Endodermal cell (in vitro differentiated cells): ENCODE measurements around the gene CDK10. TPM values are rescaled to one million over a fixed set of nuclear protein-coding genes. Genes with fewer than 3 reads are reported as not detected.

Experiments used
- DNase-seq: peaks from one replicate; pipeline ENCODE4 v3.0.0-alpha.2; 2017
- H3K27ac ChIP-seq: 2 replicates; pipeline ENCODE4 v1.5.1; 2013; ENCODE audit warnings: mild to moderate bottlenecking, low read depth, low read length, moderate library complexity
- H3K27me3 ChIP-seq: 2 replicates; pipeline ENCODE4 v1.6.1; 2013; ENCODE audit warnings: mild to moderate bottlenecking, low read length, moderate library complexity; ENCODE audit not compliant: insufficient read depth, control insufficient read depth, poor library complexity, severe bottlenecking
- H3K36me3 ChIP-seq: 2 replicates; pipeline ENCODE4 v1.7.0; 2013; ENCODE audit warnings: mild to moderate bottlenecking, low read length, moderate library complexity; ENCODE audit not compliant: control insufficient read depth, insufficient read depth
- H3K4me1 ChIP-seq: one replicate; pipeline ENCODE4 v1.7.0; 2013; ENCODE audit warnings: low read length; ENCODE audit not compliant: control insufficient read depth, insufficient read depth
- H3K4me3 ChIP-seq: 2 replicates; pipeline ENCODE4 v1.5.1; 2013; ENCODE audit warnings: mild to moderate bottlenecking, low read length, moderate library complexity
- H3K9ac ChIP-seq: 2 replicates; pipeline ENCODE4 v1.6.1; 2013; ENCODE audit warnings: mild to moderate bottlenecking, low read length, moderate library complexity; ENCODE audit not compliant: poor library complexity, severe bottlenecking; ENCODE audit errors: extremely low read depth
- H3K9me3 ChIP-seq: 2 replicates; pipeline ENCODE4 v1.6.1; 2013; ENCODE audit warnings: mild to moderate bottlenecking, low read length, moderate library complexity; ENCODE audit not compliant: control insufficient read depth
- H3K27ac Mint-ChIP-seq: 2 replicates; pipeline ENCODE4 v1.8.0; 2020; ENCODE audit warnings: mixed read lengths
- H3K27me3 Mint-ChIP-seq: 2 replicates; pipeline ENCODE4 v1.8.0; 2021; ENCODE audit warnings: mild to moderate bottlenecking, mixed read lengths; ENCODE audit not compliant: insufficient read depth
- H3K36me3 Mint-ChIP-seq: 2 replicates; pipeline ENCODE4 v1.8.0; 2020; ENCODE audit warnings: low read depth, mixed read lengths
- H3K4me1 Mint-ChIP-seq: 2 replicates; pipeline ENCODE4 v1.8.0; 2020; ENCODE audit warnings: mixed read lengths
- H3K4me3 Mint-ChIP-seq: 2 replicates; pipeline ENCODE4 v1.8.0; 2020; ENCODE audit warnings: mild to moderate bottlenecking, moderate library complexity, mixed read lengths
- H3K9me3 Mint-ChIP-seq: 2 replicates; pipeline ENCODE4 v1.8.0; 2020; ENCODE audit warnings: mild to moderate bottlenecking, mixed read lengths
- WGBS, 2 experiments: methylation state at CpG; one replicate each; pipeline versions ENCODE4 v1.1.5 to v1.1.7; 2013; ENCODE audit warnings: missing lambda C conversion rate in 2 of 2, mixed read lengths in 1 of 2; ENCODE audit not compliant: insufficient coverage in 1 of 2, insufficient read length in 1 of 2; 5-methylcytosine and 5-hydroxymethylcytosine counted together
- total RNA-seq, 2 donors: library from RNA; stranded (reverse); fragmentation: NEBNext Ultra II Directional in 1 of 2; extraction: Animal tissue kit (Norgen Biotek cat#: 25700) in 1 of 2; gene quantifications; 2 replicates in 1 of 2; 3 replicates in 1 of 2; pipeline ENCODE4 v1.2.1, GENCODE V29; 2021
- TF ChIP-seq, protein P1 (sequence below): fragments of 200-600 bp; sonication (generic); conservative IDR thresholded peaks from 2 replicates; pipeline ENCODE4 v1.5.0; 2021; ENCODE audit warnings: antibody characterized with exemption, mild to moderate bottlenecking

The CDK10 gene
- total RNA-seq, 2 donors from 2014 or later, result 108 to 123 TPM

GRCh38 chr16:89721546-89722391, 35.3 kb downstream of the CDK10 start:
- no peaks in the 10 kb centered on the region for H3K27me3 ChIP-seq
- peaks cover 42% of the 10 kb centered on the region for H3K27me3 Mint-ChIP-seq
- WGBS, 2 experiments, result 0 to 1% methylated on average over 19 to 112 of the region's 112 CpGs
- H3K4me1 ChIP-seq, result peaks cover 5% of the 10 kb centered on the region
- H3K4me1 Mint-ChIP-seq, result peaks cover 12% of the 10 kb centered on the region
- TF ChIP-seq, protein P1, sequence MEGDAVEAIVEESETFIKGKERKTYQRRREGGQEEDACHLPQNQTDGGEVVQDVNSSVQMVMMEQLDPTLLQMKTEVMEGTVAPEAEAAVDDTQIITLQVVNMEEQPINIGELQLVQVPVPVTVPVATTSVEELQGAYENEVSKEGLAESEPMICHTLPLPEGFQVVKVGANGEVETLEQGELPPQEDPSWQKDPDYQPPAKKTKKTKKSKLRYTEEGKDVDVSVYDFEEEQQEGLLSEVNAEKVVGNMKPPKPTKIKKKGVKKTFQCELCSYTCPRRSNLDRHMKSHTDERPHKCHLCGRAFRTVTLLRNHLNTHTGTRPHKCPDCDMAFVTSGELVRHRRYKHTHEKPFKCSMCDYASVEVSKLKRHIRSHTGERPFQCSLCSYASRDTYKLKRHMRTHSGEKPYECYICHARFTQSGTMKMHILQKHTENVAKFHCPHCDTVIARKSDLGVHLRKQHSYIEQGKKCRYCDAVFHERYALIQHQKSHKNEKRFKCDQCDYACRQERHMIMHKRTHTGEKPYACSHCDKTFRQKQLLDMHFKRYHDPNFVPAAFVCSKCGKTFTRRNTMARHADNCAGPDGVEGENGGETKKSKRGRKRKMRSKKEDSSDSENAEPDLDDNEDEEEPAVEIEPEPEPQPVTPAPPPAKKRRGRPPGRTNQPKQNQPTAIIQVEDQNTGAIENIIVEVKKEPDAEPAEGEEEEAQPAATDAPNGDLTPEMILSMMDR, result no peak
- H3K9me3 Mint-ChIP-seq, result no peaks in the 10 kb centered on the region
- peaks cover 26% of the 10 kb centered on the region for H3K36me3 Mint-ChIP-seq
- H3K9me3 ChIP-seq, result no peaks in the 10 kb centered on the region
- no peak for DNase-seq
- H3K4me3 Mint-ChIP-seq, result peak overlapping the region; percentile 65
- H3K27ac ChIP-seq, result no peak overlapping the region
- H3K9ac ChIP-seq, result peak overlapping the region; percentile 51
- peaks cover 27% of the 10 kb centered on the region for H3K36me3 ChIP-seq
- no peak overlapping the region for H3K27ac Mint-ChIP-seq
- peak overlapping the region; percentile 87 for H3K4me3 ChIP-seq

- Histone ChIP-seq H3K4me3 (peak overlapping the region; percentile 87), H3K27ac (no peak overlapping the region), H3K9me3 (no peaks in the 10 kb centered on the region), H3K9ac (peak overlapping the region; percentile 51), H3K36me3 (peaks cover 32% of the 10 kb centered on the region), H3K27me3 (no peaks in the 10 kb centered on the region), H3K4me1 (peaks cover 5% of the 10 kb centered on the region)
- WGBS, 2 experiments, result 53 to 72% methylated on average over 28 to 56 of the region's 56 CpGs
- Mint-ChIP-seq H3K36me3 (peaks cover 27% of the 10 kb centered on the region), H3K4me1 (peaks cover 12% of the 10 kb centered on the region), H3K27ac (no peak overlapping the region), H3K9me3 (no peaks in the 10 kb centered on the region), H3K27me3 (peaks cover 36% of the 10 kb centered on the region), H3K4me3 (peak overlapping the region; percentile 65)
- TF ChIP-seq, protein P1, result no peak
- peak; percentile 78 for DNase-seq
These were observed 36.1 kb downstream of the CDK10 start for GRCh38 chr16:89722392-89723278.
